Measurements from ENCODE around the gene CRACR2B. TPM values are rescaled to one million over a fixed set of nuclear protein-coding genes. Genes with fewer than 3 reads are reported as not detected.

The CRACR2B gene
- total and polyA plus RNA-seq, 2 of the 8 experiments (the other 6 are each of a cell fraction or from before 2014, with no cell fraction given): 18.2 to 26.4 TPM

DNA sequence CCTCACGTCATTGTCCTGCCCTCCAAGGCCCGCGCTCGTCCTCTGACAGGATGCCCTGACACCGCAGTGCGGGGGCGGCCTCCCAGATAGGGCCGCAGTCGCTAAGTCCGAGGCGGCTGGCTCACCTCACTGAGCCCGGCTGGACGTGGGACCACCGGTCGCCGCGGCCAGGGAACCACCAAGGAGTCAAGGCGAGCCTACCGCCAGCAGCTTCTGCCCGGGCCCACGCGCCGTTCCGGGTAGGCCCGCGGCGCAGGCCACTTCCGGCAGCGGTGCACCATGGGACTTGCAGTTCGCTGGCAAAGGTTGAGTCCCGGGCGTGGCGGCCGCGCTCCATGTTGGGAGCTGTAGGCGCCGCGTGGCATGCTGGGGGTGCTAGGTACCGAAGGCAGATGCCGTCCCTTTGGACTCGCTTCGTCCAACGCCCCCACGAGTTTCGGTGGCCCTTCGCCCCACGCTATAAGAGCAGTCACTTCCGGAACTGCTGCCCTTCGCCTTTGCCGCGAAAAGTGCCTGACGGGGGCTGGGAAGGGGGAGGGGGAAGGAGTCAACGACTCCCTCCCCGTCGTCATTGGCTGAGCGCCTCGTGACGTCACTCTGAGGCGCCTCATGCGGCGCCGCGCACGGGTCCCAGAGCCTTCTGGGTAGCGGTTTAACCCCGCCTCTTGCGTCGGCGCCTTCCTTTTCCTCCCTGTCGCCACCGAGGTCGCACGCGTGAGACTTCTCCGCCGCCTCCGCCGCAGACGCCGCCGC lies 18.3 kb upstream of the CRACR2B start, which contains the start of gene RPLP2 (continued):
- peak; percentile 93 for TF ChIP-seq EGR1 (IDR thresholded peaks at IDR 0.05; ENCODE audit: borderline replicate concordance, low read depth, low read length)
- TF ChIP-seq KDM5A (IDR thresholded peaks at IDR 0.05; ENCODE audit: low read length): no peak; the same call in none of the 2 replicates
- no peak for TF ChIP-seq RNF2 (IDR thresholded peaks at IDR 0.05; ENCODE audit: borderline replicate concordance, low read depth, low read length, missing control alignments, poor library complexity, severe bottlenecking)
- TF ChIP-seq BACH1 (IDR thresholded peaks at IDR 0.05; ENCODE audit: low read length): 0 out of 2 replicates have a peak, but pooled peaks have one; percentile 5
- TF ChIP-seq, protein P1, sequence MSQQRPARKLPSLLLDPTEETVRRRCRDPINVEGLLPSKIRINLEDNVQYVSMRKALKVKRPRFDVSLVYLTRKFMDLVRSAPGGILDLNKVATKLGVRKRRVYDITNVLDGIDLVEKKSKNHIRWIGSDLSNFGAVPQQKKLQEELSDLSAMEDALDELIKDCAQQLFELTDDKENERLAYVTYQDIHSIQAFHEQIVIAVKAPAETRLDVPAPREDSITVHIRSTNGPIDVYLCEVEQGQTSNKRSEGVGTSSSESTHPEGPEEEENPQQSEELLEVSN (IDR thresholded peaks at IDR 0.05): peak; percentile 40; the same call in 1 of the 2 replicates
- TF ChIP-seq POLR2A (IDR thresholded peaks at IDR 0.05; ENCODE audit: control extremely low read depth in 1 of 2, low read depth in 2 of 2, low read length in 2 of 2): peak in 1 of 2 experiments; percentile 90; a peak in 2 of 3 replicates
- TF ChIP-seq, protein P2, sequence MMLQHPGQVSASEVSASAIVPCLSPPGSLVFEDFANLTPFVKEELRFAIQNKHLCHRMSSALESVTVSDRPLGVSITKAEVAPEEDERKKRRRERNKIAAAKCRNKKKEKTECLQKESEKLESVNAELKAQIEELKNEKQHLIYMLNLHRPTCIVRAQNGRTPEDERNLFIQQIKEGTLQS (IDR thresholded peaks at IDR 0.05; ENCODE audit: insufficient read depth, low read depth, low read length): peak; percentile 94

All from H1 (cell line).